HG03108 (cell line): Measurements from ENCODE around the gene SPATA21.

Experiments
- ATAC-seq: cut with Tn5 transposase; IDR thresholded peaks from one replicate; pipeline ENCODE4 v1.9.1; 2021; ENCODE audit warnings: moderate library complexity; ENCODE audit not compliant: unreplicated experiment

SPATA21 gene

GRCh38 chr1:16422041-16422440 is 15.2 kb downstream of the SPATA21 start:
- ATAC-seq: no peak

- no peak for ATAC-seq
These were observed 16.0 kb downstream of the SPATA21 start for GRCh38 chr1:16421201-16421600.

GRCh38 chr1:16420424-16421118 is 16.7 kb downstream of the SPATA21 start:
- peak; percentile 90 for ATAC-seq

- ATAC-seq: no peak
These were observed 18.3 kb downstream of the SPATA21 start for GRCh38 chr1:16418823-16419425.

- no peak for ATAC-seq
These were observed 24.0 kb downstream of the SPATA21 start for GRCh38 chr1:16413191-16413590.

- no peak for ATAC-seq
These were observed 26.4 kb downstream of the SPATA21 start for GRCh38 chr1:16410803-16411202.

GRCh38 chr1:16409536-16410152 is 27.6 kb downstream of the SPATA21 start:
- no peak for ATAC-seq

GRCh38 chr1:16406868-16407267 is 30.4 kb downstream of the SPATA21 start:
- ATAC-seq: no peak

GRCh38 chr1:16405441-16405840 is 31.8 kb downstream of the SPATA21 start:
- no peak for ATAC-seq

- ATAC-seq: no peak
These were observed 34.5 kb downstream of the SPATA21 start for GRCh38 chr1:16402742-16403141.

GRCh38 chr1:16398371-16398953 is 38.8 kb downstream of the SPATA21 start:
- ATAC-seq: no peak

GRCh38 chr1:16397120-16397519 is 40.1 kb downstream of the SPATA21 start:
- ATAC-seq: no peak

GRCh38 chr1:16396591-16396990 is 40.6 kb downstream of the SPATA21 start:
- ATAC-seq: no peak

- ATAC-seq: no peak
These were observed 42.2 kb downstream of the SPATA21 start for GRCh38 chr1:16394977-16395376.

GRCh38 chr1:16393570-16394521 is 43.4 kb downstream of the SPATA21 start:
- ATAC-seq: no peak

- no peak for ATAC-seq
These were observed 44.3 kb downstream of the SPATA21 start for GRCh38 chr1:16392740-16393569.

GRCh38 chr1:16391411-16391810 is 45.8 kb downstream of the SPATA21 start:
- ATAC-seq: no peak

- no peak for ATAC-seq
These were observed 49.7 kb downstream of the SPATA21 start for GRCh38 chr1:16387201-16388188.
